ENCODE results near the gene EOMES. TPM values are rescaled to one million over a fixed set of nuclear protein-coding genes. Genes with fewer than 3 reads are reported as not detected.

EOMES gene
- total RNA-seq, 1 donor from 2014 or later: 1.9 TPM

- Histone ChIP-seq H3K27me3 (ENCODE audit: low read depth) (no peaks in the 10 kb centered on the region), H3K36me3 (no peaks in the 10 kb centered on the region)
- intact Hi-C loops (cut with DNase I): no loop called here
These were observed 36.6 kb downstream of the EOMES start for GRCh38 chr3:27685474-27685873.

GRCh38 chr3:27684302-27684701 lies 37.8 kb downstream of the EOMES start:
- intact Hi-C loops (cut with DNase I): no loop called here
- ATAC-seq (no peak), DNase-seq (no peak)
- Histone ChIP-seq H3K9me3 (no peaks in the 10 kb centered on the region), H3K36me3 (no peaks in the 10 kb centered on the region), H3K27me3 (ENCODE audit: low read depth) (no peaks in the 10 kb centered on the region), H3K4me3 (no peak overlapping the region), H3K4me1 (peaks cover 6% of the 10 kb centered on the region), H3K27ac (no peak overlapping the region)
- TF ChIP-seq CTCF (IDR thresholded peaks at IDR 0.05): no peak

More at GRCh38 chr3:27685474-27685873, 36.6 kb downstream of the EOMES start:
- no peak for DNase-seq
- Histone ChIP-seq H3K27ac (no peak overlapping the region), H3K4me3 (no peak overlapping the region), H3K4me1 (peaks cover 6% of the 10 kb centered on the region), H3K9me3 (peaks cover 5% of the 10 kb centered on the region)
- no peak for TF ChIP-seq CTCF (IDR thresholded peaks at IDR 0.05)
- ATAC-seq: no peak

- TF ChIP-seq CTCF (IDR thresholded peaks at IDR 0.05): peak; percentile 61
- peak overlapping the region; percentile 17 for H3K4me3 ChIP-seq
- peak; percentile 80 to 82 for ATAC-seq
These were observed 40.8 kb downstream of the EOMES start for GRCh38 chr3:27681249-27681748.

GRCh38 chr3:27680517-27681246 lies 41.4 kb downstream of the EOMES start:
- no peak for TF ChIP-seq CTCF (IDR thresholded peaks at IDR 0.05)
- H3K27me3 ChIP-seq (ENCODE audit: low read depth): no peaks in the 10 kb centered on the region
- no peaks in the 10 kb centered on the region for H3K36me3 ChIP-seq
- DNase-seq (no peak), ATAC-seq (peak in 1 of 2 donors; percentile 14)
- no peak overlapping the region for H3K4me3 ChIP-seq
- peaks cover 6% of the 10 kb centered on the region for H3K4me1 ChIP-seq
- peak overlapping the region; percentile 38 for H3K27ac ChIP-seq
- no peaks in the 10 kb centered on the region for H3K9me3 ChIP-seq
- intact Hi-C loops (cut with DNase I): no loop called here

More at GRCh38 chr3:27681249-27681748, 40.8 kb downstream of the EOMES start:
- no peaks in the 10 kb centered on the region for H3K27me3 ChIP-seq (ENCODE audit: low read depth)
- H3K27ac ChIP-seq: peak overlapping the region; percentile 38
- no peak for DNase-seq
- no peaks in the 10 kb centered on the region for H3K36me3 ChIP-seq
- intact Hi-C loops (cut with DNase I): no loop called here
- H3K9me3 ChIP-seq: no peaks in the 10 kb centered on the region
- H3K4me1 ChIP-seq: peaks cover 6% of the 10 kb centered on the region

GRCh38 chr3:27679691-27680090 lies 42.4 kb downstream of the EOMES start:
- H3K4me3 ChIP-seq: no peak overlapping the region
- intact Hi-C loops (cut with DNase I): no loop called here
- TF ChIP-seq CTCF (IDR thresholded peaks at IDR 0.05): no peak
- DNase-seq (no peak), ATAC-seq (no peak)
- no peak overlapping the region for H3K27ac ChIP-seq
- H3K27me3 ChIP-seq (ENCODE audit: low read depth): no peaks in the 10 kb centered on the region
- no peaks in the 10 kb centered on the region for H3K9me3 ChIP-seq
- H3K4me1 ChIP-seq: peaks cover 6% of the 10 kb centered on the region
- H3K36me3 ChIP-seq: no peaks in the 10 kb centered on the region

All from lower lobe of right lung (tissue), 2 donors.